Stomach (tissue), 4 donors: ENCODE measurements around the gene CCT6B.

Experiments used
- EP300 ChIP-seq: sonication (generic); formaldehyde crosslinking; IDR thresholded peaks from one replicate; pipeline ENCODE4 v1.6.1; 2017; ENCODE audit warnings: antibody characterized with exemption
- POLR2A ChIP-seq, 4 donors: fragments of 450-650 bp; IDR thresholded peaks; one replicate each; pipeline ENCODE4 v1.6.1; 2016; ENCODE audit warnings: antibody characterized with exemption in 4 of 4, control low read depth in 2 of 4, mild to moderate bottlenecking in 1 of 4, moderate library complexity in 1 of 4

DNA sequence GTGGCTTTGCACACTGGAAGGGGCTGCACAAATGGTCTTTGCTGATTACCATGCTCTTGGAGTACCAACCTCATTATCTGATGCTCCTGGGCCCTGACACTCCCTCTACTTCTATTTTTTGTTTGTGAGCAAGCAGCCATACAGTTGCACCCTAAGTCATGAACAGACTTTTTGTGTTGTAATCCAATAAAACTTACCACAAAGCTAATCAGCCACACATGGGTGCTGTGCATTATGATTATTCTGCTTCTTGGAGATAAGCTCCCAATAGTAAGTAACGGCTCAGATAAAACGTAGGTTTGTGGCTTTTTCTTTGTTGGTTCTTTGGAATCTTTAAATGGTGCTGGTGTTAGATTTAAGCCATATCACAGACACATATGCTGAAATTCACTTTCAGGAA lies 76.2 kb downstream of the CCT6B start:
- TF ChIP-seq EP300 (no peak), POLR2A (IDR thresholded peaks at IDR 0.05) (no peak)
